SKM-1 (cell line): ENCODE results near the gene CHRDL2.

Experiments used
- DNase-seq: peaks from one replicate; lab custom pipeline; 2025; ENCODE audit not compliant: unreplicated experiment; lab: John Stamatoyannopoulos, UW

The CHRDL2 gene

GRCh38 chr11:74685905-74686304, 45.3 kb downstream of the CHRDL2 start:
- no peak for DNase-seq

GRCh38 chr11:74685338-74685737, 45.9 kb downstream of the CHRDL2 start:
- DNase-seq, result no peak

GRCh38 chr11:74684661-74685060, 46.6 kb downstream of the CHRDL2 start:
- DNase-seq, result no peak

- no peak for DNase-seq
These were observed 47.2 kb downstream of the CHRDL2 start for GRCh38 chr11:74683941-74684481.

GRCh38 chr11:74683279-74683871, 47.9 kb downstream of the CHRDL2 start:
- no peak for DNase-seq

- no peak for DNase-seq
These were observed 48.4 kb downstream of the CHRDL2 start for GRCh38 chr11:74682731-74683278.

DNA sequence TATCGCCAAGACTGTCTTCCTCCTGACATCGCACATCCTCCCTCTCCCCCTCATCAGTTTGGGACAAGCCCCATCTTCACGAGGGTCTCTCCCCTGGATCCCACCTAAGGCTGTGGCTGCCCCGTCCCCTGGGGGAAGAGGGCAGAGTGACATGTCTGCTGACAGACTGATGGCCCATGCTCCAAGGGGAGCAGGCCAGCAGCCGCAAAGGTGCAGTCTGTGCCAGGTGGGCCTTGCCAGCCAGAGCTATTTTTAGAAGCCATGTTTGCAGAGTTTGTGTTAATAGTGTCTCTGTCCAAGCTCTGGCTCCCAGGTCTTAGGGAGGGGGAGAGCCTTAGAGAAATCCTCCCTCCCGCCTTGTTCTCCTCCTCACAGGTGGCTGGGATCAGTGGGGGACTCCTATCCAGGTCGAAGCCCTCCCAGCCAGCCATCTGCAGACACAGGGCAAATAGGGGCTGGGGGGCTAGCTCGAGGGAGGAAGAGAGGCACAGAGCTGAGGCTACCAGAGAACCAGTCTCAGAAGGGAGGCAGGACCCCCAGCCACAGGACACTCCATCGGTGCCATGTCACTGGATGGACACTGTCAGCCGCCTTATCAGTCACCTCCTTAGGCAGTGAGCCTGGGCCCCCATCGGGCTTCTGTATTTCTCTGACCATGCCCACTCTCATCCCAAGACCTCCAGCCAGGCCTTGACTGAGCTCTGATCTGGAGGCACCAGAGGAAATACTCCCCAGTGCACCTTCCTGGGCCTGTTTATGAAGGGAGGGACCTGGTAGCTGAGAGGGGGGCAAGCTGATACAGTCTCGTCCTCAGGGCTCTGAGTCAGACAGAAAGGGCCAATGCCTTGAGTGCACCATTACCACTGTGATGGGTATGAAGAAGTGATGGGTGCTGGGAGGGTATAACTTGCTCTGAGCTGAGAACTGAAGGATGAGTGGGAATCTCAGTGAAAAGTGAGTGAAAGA, 49.3 kb downstream of the CHRDL2 start:
- DNase-seq, result no peak

- no peak for DNase-seq
These were observed 50.3 kb downstream of the CHRDL2 start for GRCh38 chr11:74680703-74681531.

GRCh38 chr11:74680035-74680671, 51.1 kb downstream of the CHRDL2 start:
- DNase-seq, result no peak

DNA sequence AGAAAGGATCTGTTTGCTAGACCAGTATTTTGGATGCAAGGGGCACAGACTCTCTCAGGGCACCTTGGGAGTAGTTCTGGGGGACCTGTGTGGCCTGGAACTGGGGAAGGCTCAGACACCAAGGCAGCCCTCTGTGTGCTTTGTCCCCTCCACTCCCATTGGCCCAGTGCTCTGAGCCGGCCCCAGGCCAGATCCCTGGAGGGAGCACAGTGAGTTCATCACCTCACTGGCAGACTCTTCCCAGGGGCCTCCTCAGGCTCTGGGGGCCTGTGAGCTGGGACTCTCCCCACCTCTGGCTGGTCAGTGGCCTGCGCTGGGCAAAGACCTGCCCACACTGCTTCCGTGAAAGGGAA, 51.7 kb downstream of the CHRDL2 start:
- DNase-seq, result no peak

DNA sequence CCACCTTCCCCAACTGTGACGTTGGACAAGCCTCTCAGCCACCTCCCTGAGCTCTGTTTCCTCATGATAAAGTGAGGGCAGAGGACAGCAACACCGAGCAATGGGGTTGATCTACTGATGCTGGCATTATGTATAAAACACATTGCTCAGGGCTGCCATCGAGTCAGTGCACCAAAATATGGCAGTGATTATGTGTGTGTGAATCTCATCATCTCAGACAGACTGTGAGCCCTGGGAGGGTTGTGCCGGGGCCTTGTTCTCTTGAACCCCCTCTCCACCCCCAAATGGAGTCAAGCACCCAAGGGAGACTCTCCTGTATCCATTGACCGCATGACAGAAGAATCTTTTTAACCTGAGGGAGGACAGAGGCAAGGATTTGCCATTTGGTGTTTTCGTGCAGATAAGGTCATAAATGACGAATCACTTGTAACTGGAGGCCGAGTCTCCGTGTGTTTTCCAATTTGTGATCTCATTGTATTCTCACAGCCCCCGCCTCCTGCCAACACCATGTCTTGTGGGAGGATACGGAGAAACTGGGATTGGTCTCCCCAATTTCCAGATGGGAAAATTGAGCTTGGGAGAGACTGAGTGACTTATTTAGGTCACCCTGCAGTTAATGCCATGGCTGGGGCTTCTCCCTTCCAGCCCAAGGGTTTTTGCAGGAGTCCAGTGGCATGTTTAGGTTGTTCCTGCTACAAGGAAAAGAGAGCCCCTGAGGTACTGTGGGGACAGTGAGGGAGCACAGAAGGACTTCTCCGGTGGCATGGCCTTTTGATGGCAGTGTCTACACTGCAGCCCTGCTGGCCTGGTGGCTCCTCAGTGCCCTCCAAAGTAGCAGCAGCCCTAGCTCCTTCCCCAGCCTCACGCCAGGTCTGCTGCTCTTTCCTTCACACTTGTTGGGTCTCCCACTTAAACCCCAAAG, 52.4 kb downstream of the CHRDL2 start:
- no peak for DNase-seq

DNA sequence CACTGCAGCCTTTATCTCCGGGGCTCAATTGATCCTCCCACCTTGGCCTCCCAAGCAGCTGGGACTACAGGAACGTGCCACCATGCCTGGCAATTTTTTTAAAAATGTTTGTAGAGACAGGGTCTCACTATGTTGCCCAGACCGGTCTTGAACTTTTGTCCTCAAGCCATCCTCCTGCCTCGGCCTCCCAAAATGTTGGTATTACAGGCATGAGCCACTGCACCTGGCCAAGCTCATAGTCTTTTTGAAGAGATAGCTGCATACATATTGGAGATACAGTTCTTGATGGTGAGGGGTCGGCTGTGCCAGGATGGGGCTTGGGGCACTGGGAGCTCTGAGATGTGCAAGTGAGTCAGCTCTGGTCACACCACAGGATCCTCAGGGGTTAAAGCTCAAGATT, 53.2 kb downstream of the CHRDL2 start:
- DNase-seq, result no peak

DNA sequence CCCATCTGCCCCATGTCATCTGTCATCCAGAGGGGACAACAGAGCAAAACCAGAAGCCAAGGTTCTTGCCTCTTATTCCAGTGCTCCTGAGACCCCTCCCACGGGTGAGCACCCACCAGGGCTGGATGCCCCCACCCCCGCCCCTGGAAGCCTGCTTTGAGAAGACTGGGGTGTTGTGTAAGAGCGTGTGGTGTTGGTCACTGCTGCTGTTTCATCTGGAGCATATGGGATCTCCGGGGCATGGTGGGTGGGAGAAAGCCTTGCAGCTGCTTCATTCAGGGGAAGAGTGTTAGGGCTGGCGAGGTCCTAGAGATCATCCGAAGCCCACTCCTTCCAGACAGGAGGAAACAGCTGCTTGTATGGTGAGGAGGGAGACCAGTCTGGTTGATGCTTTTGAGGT, 54.1 kb downstream of the CHRDL2 start:
- no peak for DNase-seq

GRCh38 chr11:74676596-74676995, 54.6 kb downstream of the CHRDL2 start:
- no peak for DNase-seq

- no peak for DNase-seq
These were observed 55.5 kb downstream of the CHRDL2 start for GRCh38 chr11:74675761-74676160.

DNA sequence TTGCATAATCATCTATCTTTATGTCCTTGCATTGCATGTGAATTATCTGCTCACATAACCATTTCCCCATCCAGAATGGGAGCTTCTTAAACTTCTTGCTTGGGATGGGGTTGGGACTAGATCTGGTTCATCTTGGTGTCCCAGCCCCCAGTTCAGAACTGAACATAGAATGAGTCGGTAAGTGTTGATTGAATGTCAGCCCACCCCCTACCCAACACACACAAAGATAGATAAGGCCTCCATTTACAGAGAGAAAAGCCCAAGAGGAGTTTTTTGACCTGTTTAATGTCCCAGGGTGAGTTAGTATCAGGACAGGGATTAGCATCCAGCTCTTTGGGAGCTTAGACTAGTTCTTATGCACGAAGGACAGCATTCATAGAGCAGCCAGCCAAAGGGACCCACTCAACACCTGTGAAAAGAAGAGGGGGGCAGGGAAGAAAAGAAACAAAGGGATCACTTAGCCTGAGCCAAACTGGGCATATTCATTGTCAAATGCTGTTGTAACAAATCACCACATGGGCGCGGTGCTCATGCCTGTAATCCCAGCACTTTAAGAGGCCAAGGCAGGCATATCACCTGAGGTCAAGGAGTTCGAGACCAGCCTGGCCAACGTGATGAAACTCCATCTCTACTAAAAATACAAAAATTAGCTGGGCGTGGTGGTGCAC, 57.4 kb downstream of the CHRDL2 start:
- no peak for DNase-seq

DNA sequence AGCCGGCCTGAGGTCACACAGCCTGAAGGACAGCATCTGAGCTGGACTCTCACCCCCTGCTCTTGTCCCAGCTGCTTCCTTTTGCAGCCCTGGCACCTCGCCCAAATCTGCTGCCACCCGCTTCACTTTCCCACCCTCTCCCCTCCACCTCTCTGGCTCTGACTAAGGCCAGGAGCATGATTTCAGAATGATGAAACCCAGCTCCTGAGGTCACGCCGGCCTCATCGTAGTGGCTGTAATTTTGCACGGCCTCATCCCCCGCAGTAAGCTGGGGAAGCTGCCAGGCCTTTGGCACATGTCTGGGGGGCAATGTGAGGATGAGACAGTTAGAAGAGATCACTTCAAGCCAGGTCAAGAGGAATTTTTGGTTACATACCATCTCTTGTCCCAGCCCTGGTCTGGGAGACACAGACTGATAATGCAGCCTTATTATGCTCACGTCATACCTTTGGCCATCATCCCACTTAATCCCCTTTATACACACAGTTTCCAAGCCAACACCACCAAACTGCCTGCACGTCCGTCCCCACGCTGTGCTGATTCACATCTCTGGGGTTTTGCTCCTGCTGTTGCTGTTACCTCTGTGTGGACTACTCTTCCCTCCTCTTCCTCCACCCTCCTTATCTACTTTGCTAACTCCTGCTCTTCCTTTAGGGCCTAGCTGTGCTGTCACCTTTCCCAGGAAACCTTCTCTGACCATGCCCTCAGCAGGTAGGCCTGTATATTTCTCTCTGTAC, 58.1 kb downstream of the CHRDL2 start:
- DNase-seq, result no peak

DNA sequence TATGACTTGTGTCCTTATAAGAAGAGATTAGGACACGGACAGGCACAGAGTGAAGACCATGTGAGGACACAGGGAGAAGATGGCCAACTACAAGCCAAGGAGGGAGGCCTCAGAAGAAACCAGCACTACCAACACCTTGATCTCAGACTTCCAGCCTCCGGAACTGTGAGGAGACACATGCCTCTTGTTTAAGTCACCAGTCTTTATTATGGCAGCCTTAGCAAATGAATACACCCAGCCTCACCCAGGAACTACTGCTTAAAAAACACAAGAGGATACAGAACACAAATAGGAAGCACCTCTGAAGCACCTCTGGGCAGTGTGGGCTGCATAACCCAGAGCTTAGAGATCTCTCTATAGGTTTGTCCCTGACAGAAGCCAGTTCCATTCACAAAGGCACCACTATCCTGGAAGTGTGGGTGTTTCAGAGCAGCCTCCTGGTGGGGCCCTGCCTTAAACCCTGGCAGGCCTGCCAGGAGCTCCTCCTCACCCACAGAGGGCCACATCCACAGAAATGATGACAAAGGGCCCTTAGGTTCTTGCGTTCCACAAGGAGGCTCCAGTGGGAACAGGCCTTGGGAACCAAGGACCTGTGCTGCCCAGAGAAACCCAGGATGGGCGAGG, 58.8 kb downstream of the CHRDL2 start:
- DNase-seq, result no peak
